Stomach (tissue), 19 donors: Measurements from ENCODE around the gene TMEM128. TPM values are rescaled to one million over a fixed set of nuclear protein-coding genes. Genes with fewer than 3 reads are reported as not detected.
A peak's percentile ranks its signal among the peaks of the same experiment; 100 is the strongest.

Experiments used
- DNase-seq, 2 donors: peaks; one replicate each; pipeline versions ENCODE4 v3.0.0 to v3.0.0-alpha.2; 2013 to 2019
- H3K27ac ChIP-seq, 5 donors: fragments of 200-600 bp in 4 of 5; sonication (generic) in 4 of 5; one replicate each; pipeline ENCODE4 v1.5.1; 2013 to 2019; ENCODE audit warnings: mild to moderate bottlenecking in 1 of 5, moderate library complexity in 1 of 5
- H3K27me3 ChIP-seq, 3 donors: fragments of 200-600 bp; sonication (generic); one replicate each; pipeline ENCODE4 v1.5.1; 2017 to 2019; ENCODE audit warnings: mixed run types in 1 of 3
- H3K36me3 ChIP-seq, 4 donors: fragments of 200-600 bp; sonication (generic); 1 replicate in 3 of 4; 2 replicates in 1 of 4; pipeline ENCODE4 v1.5.1; 2016 to 2019
- H3K4me1 ChIP-seq, 4 donors: fragments of 200-600 bp; sonication (generic); one replicate each; pipeline ENCODE4 v1.5.1; 2016 to 2019
- H3K4me3 ChIP-seq, 4 donors: fragments of 200-600 bp; sonication (generic) in 3 of 4; one replicate each; pipeline ENCODE4 v1.5.1; 2016 to 2019; ENCODE audit warnings: mild to moderate bottlenecking in 1 of 4
- H3K9me3 ChIP-seq, 4 donors: fragments of 200-600 bp; sonication (generic); one replicate each; pipeline ENCODE4 v1.5.1; 2016 to 2019
- CTCF ChIP-seq, 7 experiments: fragments of 450-650 bp in 4 of 7; fragments of 200-600 bp in 3 of 7; sonication (generic) in 3 of 7; IDR thresholded peaks; one replicate each; pipeline ENCODE4 v1.5.1; 2016 to 2019; ENCODE audit warnings: antibody characterized with exemption in 7 of 7, control low read depth in 2 of 7, mild to moderate bottlenecking in 1 of 7
- EP300 ChIP-seq: sonication (generic); formaldehyde crosslinking; IDR thresholded peaks from one replicate; pipeline ENCODE4 v1.6.1; 2017; ENCODE audit warnings: antibody characterized with exemption
- POLR2A ChIP-seq, 4 donors: fragments of 450-650 bp; IDR thresholded peaks; one replicate each; pipeline ENCODE4 v1.6.1; 2016; ENCODE audit warnings: antibody characterized with exemption in 4 of 4, control low read depth in 2 of 4, mild to moderate bottlenecking in 1 of 4, moderate library complexity in 1 of 4
- POLR2AphosphoS5 ChIP-seq, 3 donors: sonication (generic); formaldehyde crosslinking; IDR thresholded peaks; one replicate each; pipeline ENCODE4 v1.6.1; 2016; ENCODE audit warnings: antibody characterized with exemption in 3 of 3
- WGBS, 5 donors: extraction: QIAGEN DNeasy Blood & Tissue Kit in 3 of 5; methylation state at CpG; one replicate each; pipeline versions ENCODE4 v1.1.5 to v1.1.7; 2013 to 2018; 5-methylcytosine and 5-hydroxymethylcytosine counted together
- intact Hi-C: fragments of 100-400 bp; cut with DNase I; formaldehyde crosslinking; loops from one replicate; pipeline ENCODE4 v1.15.1; 2023; ENCODE audit warnings: low total_unique reads
- long read RNA-seq, 10 donors: transcript quantifications; one replicate each; lab custom pipeline, GENCODE V29; 2026
- polyA plus RNA-seq, 3 donors: library from polyadenylated mRNA; stranded (reverse); fragments of 200-250 nt; gene quantifications; one replicate each; pipeline ENCODE4 v1.2.3, GENCODE V29; 2013
- total RNA-seq, 5 donors: library from RNA; depleted of rRNA; stranded (reverse); fragments of >200 nt; gene quantifications; one replicate each; pipeline versions ENCODE4 v1.1.0 to v1.2.3, GENCODE V29; 2014 to 2016
- donor health status: healthy with polysubstance abuse.
- donor health status: Bipolar disorder and iron deficiency.
- donor health status: healthy.

TMEM128 gene
- 10 to 100 TPM in 3 of 5 donors, 1 to 10 TPM in 1, under 1 TPM in 1; 0.29 to 46.3 (median 19.0) TPM for total RNA-seq
- 10 to 100 TPM; 14.9 to 18.5 (median 18.1) TPM for polyA plus RNA-seq
- long read RNA-seq, donor 1, partial matches to known transcripts = 0 of 1 reads
- long read RNA-seq, donor 1, other reads (novel, unspliced or antisense) = 0 of 1 reads
- long read RNA-seq, donor 2, partial matches to known transcripts = 6 of 10 reads
- long read RNA-seq, donor 2, other reads (novel, unspliced or antisense) = 0 of 10 reads
- long read RNA-seq, donor 3, transcript TMEM128-202 (5 exons, 1,221 nt) = major isoform, 6 of 6 reads
- long read RNA-seq, donor 3, partial matches to known transcripts = 0 of 6 reads
- long read RNA-seq, donor 3, other reads (novel, unspliced or antisense) = 0 of 6 reads
- long read RNA-seq, donor 4 = 0 reads
- long read RNA-seq, donor 5, transcript TMEM128-202 (5 exons, 1,221 nt) = major isoform, 5 of 5 reads
- long read RNA-seq, donor 5, partial matches to known transcripts = 0 of 5 reads
- long read RNA-seq, donor 5, other reads (novel, unspliced or antisense) = 0 of 5 reads
- long read RNA-seq, donor 6 = 0 reads
- long read RNA-seq, donor 7, transcript TMEM128-202 (5 exons, 1,221 nt) = major isoform, 5 of 7 reads
- long read RNA-seq, donor 7, partial matches to known transcripts = 0 of 7 reads
- long read RNA-seq, donor 7, other reads (novel, unspliced or antisense) = 0 of 7 reads
- long read RNA-seq, donor 8, transcript TMEM128-202 (5 exons, 1,221 nt) = major isoform, 10 of 10 reads
- long read RNA-seq, donor 8, partial matches to known transcripts = 0 of 10 reads
- long read RNA-seq, donor 8, other reads (novel, unspliced or antisense) = 0 of 10 reads
- long read RNA-seq, donor 9, transcript TMEM128-202 (5 exons, 1,221 nt) = major isoform, 5 of 15 reads
- long read RNA-seq, donor 9, partial matches to known transcripts = 10 of 15 reads
- long read RNA-seq, donor 9, other reads (novel, unspliced or antisense) = 0 of 15 reads
- long read RNA-seq, donor 10, partial matches to known transcripts = 0 of 4 reads
- long read RNA-seq, donor 10, other reads (novel, unspliced or antisense) = 0 of 4 reads

DNA sequence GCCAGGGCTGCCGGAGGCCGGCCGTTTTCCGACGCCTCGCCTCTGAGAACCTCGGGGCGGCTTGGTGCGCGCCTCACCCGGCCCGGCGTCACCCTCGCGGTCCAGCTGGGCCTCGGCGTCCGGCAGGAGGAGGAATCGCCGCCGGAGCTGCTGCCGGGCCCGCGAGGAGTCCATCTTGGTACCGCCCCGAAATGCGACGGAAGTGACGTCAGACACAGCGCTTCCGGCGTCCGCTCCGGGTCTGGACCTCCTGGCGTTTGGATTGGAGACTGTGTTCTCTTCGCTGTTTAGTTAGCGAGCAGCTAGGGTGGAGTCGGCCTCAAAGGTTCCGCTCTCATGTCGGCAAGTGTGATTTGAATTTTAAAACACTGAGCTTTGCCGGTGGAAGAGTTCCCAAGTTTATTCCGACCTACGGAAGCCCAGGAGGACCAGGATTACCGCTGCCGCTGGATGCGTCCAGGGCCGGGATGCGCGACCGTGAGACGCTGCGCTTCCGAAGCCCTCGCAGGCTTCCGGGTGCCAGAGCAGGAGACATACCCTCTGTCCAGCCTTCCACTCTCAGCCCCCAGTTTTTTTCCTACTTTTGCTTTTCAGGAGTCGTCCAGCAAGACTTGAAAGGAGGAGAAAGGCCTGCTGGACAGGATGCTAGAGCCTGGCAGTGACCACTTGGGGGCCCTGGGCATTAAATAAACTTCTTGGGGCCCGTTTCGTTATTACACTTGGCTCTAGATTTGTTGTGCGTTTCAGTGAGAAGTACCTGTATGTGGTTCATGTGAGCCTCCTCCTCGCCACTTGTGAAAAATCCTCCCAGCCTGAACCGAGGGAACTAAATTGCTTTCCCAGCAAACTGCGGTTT lies at the start of gene TMEM128:
Gene TMEM128, minus strand, starts transcription at position 195 of the 856 bp plus-strand sequence. Its CDS starts 21 bp downstream, at position 174.
- DNase-seq = peak; percentile 94 to 98
- Histone ChIP-seq H3K4me3 (peak within 1 kb of the TSS; percentile 69 to 83 (median 80)), H3K27me3 (peaks cover 0 to 5% (median 0%) of the 10 kb centered on the region in 3 donors), H3K4me1 (peaks cover 7 to 41% (median 27%) of the 10 kb centered on the region in 4 donors), H3K27ac (peak within 1 kb of the TSS; percentile 88 to 99 (median 95)), H3K9me3 (no peaks in the 10 kb centered on the region), H3K36me3 (peaks cover 20 to 28% (median 25%) of the 10 kb centered on the region in 4 donors)
- intact Hi-C loops = no loop called here
- WGBS, 5 donors = 0 to 2% (median 1%) methylated on average over 43 to 62 of the region's 62 CpGs
- TF ChIP-seq CTCF (IDR thresholded peaks at IDR 0.05) = peak in 2 of 7 experiments; percentile 16 to 37
- TF ChIP-seq POLR2AphosphoS5 (IDR thresholded peaks at IDR 0.05) = peak; percentile 54 to 94 (median 89)
- TF ChIP-seq POLR2A (IDR thresholded peaks at IDR 0.05) = peak in 1 of 4 donors; percentile 43
- no peak for TF ChIP-seq EP300

GRCh38 chr4:4296283-4296846 lies 48.3 kb upstream of the TMEM128 start:
- H3K27ac ChIP-seq = no peak overlapping the region
- no peaks in the 10 kb centered on the region for H3K9me3 ChIP-seq
- 90 to 96% (median 92%) methylated on average over 5 of the region's 5 CpGs for WGBS, 5 donors
- no peaks in the 10 kb centered on the region for H3K27me3 ChIP-seq
- no peak for DNase-seq
- intact Hi-C loops = no loop called here
- peaks cover under 1 to 12% (median 6%) of the 10 kb centered on the region in 4 donors for H3K4me1 ChIP-seq
- TF ChIP-seq POLR2A (IDR thresholded peaks at IDR 0.05) (no peak), EP300 (no peak), CTCF (IDR thresholded peaks at IDR 0.05) (no peak), POLR2AphosphoS5 (IDR thresholded peaks at IDR 0.05) (no peak)
- no peak overlapping the region for H3K4me3 ChIP-seq
- peaks cover 4 to 23% (median 12%) of the 10 kb centered on the region in 4 donors for H3K36me3 ChIP-seq

GRCh38 chr4:4293279-4293678 lies 45.3 kb upstream of the TMEM128 start:
- WGBS, 5 donors = 92 to 97% (median 95%) methylated on average over 3 of the region's 3 CpGs
- Histone ChIP-seq H3K4me3 (no peak overlapping the region), H3K4me1 (peaks cover 14 to 37% (median 27%) of the 10 kb centered on the region in 4 donors), H3K36me3 (peaks cover 0 to 7% (median 2%) of the 10 kb centered on the region in 4 donors), H3K27ac (no peak overlapping the region), H3K9me3 (no peaks in the 10 kb centered on the region), H3K27me3 (no peaks in the 10 kb centered on the region)
- DNase-seq = no peak
- intact Hi-C loops = no loop called here
- TF ChIP-seq POLR2AphosphoS5 (IDR thresholded peaks at IDR 0.05) = no peak
- TF ChIP-seq POLR2A (IDR thresholded peaks at IDR 0.05) = no peak
- TF ChIP-seq EP300 = no peak
- no peak for TF ChIP-seq CTCF (IDR thresholded peaks at IDR 0.05)
